Activated T-cell treated with anti-CD3 and anti-CD28 coated beads, Interleukin-2, amount 50 U/mL, for 4 hours (primary cell): ENCODE results near the gene OSGEPL1. TPM values are rescaled to one million over a fixed set of nuclear protein-coding genes. Genes with fewer than 3 reads are reported as not detected.

Source experiments
- ATAC-seq, 2 donors: fragments of 200-7000 bp; cut with Tn5 transposase; one replicate each; pipeline ENCODE4 v1.10.0; 2021
- DNase-seq: peaks from one replicate; pipeline ENCODE4 v3.0.0-alpha.2; 2020
- H3K27me3 Mint-ChIP-seq: one replicate; pipeline ENCODE4 v1.8.0; 2021; ENCODE audit warnings: low read depth, mixed read lengths
- H3K36me3 Mint-ChIP-seq: one replicate; pipeline ENCODE4 v1.8.0; 2022; ENCODE audit warnings: mixed read lengths; ENCODE audit not compliant: insufficient read depth
- H3K4me1 Mint-ChIP-seq: one replicate; pipeline ENCODE4 v1.8.0; 2021; ENCODE audit warnings: low read depth, mixed read lengths
- H3K4me3 Mint-ChIP-seq: one replicate; pipeline ENCODE4 v1.8.0; 2021; ENCODE audit warnings: mild to moderate bottlenecking, moderate library complexity, mixed read lengths
- H3K9me3 Mint-ChIP-seq: one replicate; pipeline ENCODE4 v1.8.0; 2021; ENCODE audit warnings: mixed read lengths
- total RNA-seq, 3 donors: library from RNA; stranded (reverse); gene quantifications; one replicate each; pipeline ENCODE4 v1.2.1, GENCODE V29; 2021

OSGEPL1 gene
- total RNA-seq, 3 donors from 2014 or later, result 10.3 to 12.3 (median 11.5) TPM

DNA sequence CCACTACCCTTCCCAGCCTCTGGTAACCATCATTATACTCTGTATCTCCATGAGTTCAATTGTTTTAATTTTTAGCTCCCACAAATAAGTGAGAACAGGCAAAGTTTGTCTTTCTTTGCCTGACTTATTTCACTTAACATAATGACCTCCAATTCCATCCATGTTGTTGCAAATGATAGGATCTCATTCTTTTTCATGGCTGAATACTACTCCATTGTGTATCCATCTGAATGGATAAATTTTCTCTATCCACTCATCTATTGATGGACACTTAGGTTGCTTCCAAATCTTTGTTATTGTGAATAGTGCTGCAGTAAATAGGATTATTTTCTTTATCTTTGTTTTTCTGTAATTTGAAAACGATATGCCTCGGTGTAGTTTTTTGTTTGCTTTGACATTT lies 61.9 kb downstream of the OSGEPL1 start:
- H3K36me3 Mint-ChIP-seq, result no peaks in the 10 kb centered on the region
- ATAC-seq, result no peak
- no peaks in the 10 kb centered on the region for H3K4me1 Mint-ChIP-seq
- H3K4me3 Mint-ChIP-seq, result no peak overlapping the region
- H3K9me3 Mint-ChIP-seq, result no peaks in the 10 kb centered on the region
- DNase-seq, result no peak
- H3K27me3 Mint-ChIP-seq, result no peaks in the 10 kb centered on the region

- Mint-ChIP-seq H3K4me1 (no peaks in the 10 kb centered on the region), H3K4me3 (peak overlapping the region; percentile 24), H3K36me3 (no peaks in the 10 kb centered on the region), H3K27me3 (no peaks in the 10 kb centered on the region), H3K9me3 (no peaks in the 10 kb centered on the region)
- ATAC-seq (no peak), DNase-seq (peak; percentile 12)
Measured at GRCh38 chr2:189698020-189698887, 64.3 kb downstream of the OSGEPL1 start.

Other genes with a start within 250 kb of the OSGEPL1 start
- gene SLC40A1, start 182.0 kb downstream of the OSGEPL1 start, total RNA-seq, result 1 to 10 TPM; 2.1 to 4.6 (median 2.4) TPM
- gene ASNSD1, start 101.3 kb downstream of the OSGEPL1 start, total RNA-seq, result 10 to 100 TPM; 61.7 to 78.7 (median 70.2) TPM
- gene ANKAR, start 88.1 kb downstream of the OSGEPL1 start, total RNA-seq, result 1 to 10 TPM; 2.0 to 3.2 (median 3.0) TPM
- gene ORMDL1, start 21.5 kb upstream of the OSGEPL1 start, total RNA-seq, result 10 to 100 TPM; 81.1 to 93.3 (median 82.2) TPM
- 10 to 100 TPM; 30.7 to 34.1 (median 33.0) TPM for gene PMS1, start 21.7 kb upstream of the OSGEPL1 start, total RNA-seq